Posterior cingulate gyrus (tissue), 11 donors: ENCODE results near the gene CAND2.
"Not testable (repeated sequence)": the region's sequence is repeated elsewhere in the genome, so short reads cannot be mapped to it uniquely, and the experiment has no call there.

Experiments
- DNase-seq, 10 donors: peaks; one replicate each; pipeline versions ENCODE4 v3.0.0 to v3.0.0-alpha.2; 2020 to 2021; ENCODE audit warnings: mixed read lengths in 3 of 10
- intact Hi-C: fragments of 100-400 bp; cut with DNase I; formaldehyde crosslinking; loops from one replicate; pipeline ENCODE4 v1.15.1; 2023

CAND2 gene

GRCh38 chr3:12842469-12842868, 46.0 kb downstream of the CAND2 start:
- intact Hi-C loops: no loop called here

GRCh38 chr3:12845811-12846210, 49.3 kb downstream of the CAND2 start:
- no peak for DNase-seq
- intact Hi-C loops: no loop called here

More at GRCh38 chr3:12842469-12842868, 46.0 kb downstream of the CAND2 start:
- no peak for DNase-seq

GRCh38 chr3:12852201-12852600, 55.7 kb downstream of the CAND2 start:
- intact Hi-C loops: no loop called here
- DNase-seq: no peak

- DNase-seq, intact Hi-C loops: not testable (repeated sequence)
Observed at GRCh38 chr3:12853847-12854246, 57.4 kb downstream of the CAND2 start.

- no peak for DNase-seq
- intact Hi-C loops: no loop called here
Observed at GRCh38 chr3:12854565-12854964, 58.1 kb downstream of the CAND2 start.

- intact Hi-C loops: no loop called here
Observed at GRCh38 chr3:12856626-12857025, 60.1 kb downstream of the CAND2 start.

GRCh38 chr3:12859840-12860239, 63.4 kb downstream of the CAND2 start:
- intact Hi-C loops: no loop called here

More at GRCh38 chr3:12856626-12857025, 60.1 kb downstream of the CAND2 start:
- peak in 1 of 10 donors; percentile 61 for DNase-seq

GRCh38 chr3:12861611-12862010, 65.1 kb downstream of the CAND2 start:
- DNase-seq: no peak
- intact Hi-C loops: no loop called here

More at GRCh38 chr3:12859840-12860239, 63.4 kb downstream of the CAND2 start:
- no peak for DNase-seq

GRCh38 chr3:12862387-12862786, 65.9 kb downstream of the CAND2 start:
- DNase-seq: no peak
- intact Hi-C loops: no loop called here

GRCh38 chr3:12865271-12865670, 68.8 kb downstream of the CAND2 start:
- no peak for DNase-seq
- intact Hi-C loops: loop anchor here (5.0 kb wide), 1 partner anchor 117 kb away; no protein-coding TSS in a partner anchor

GRCh38 chr3:12866836-12867235, 70.4 kb downstream of the CAND2 start:
- intact Hi-C loops: loop anchor here (5.0 kb wide), 1 partner anchor 115 kb away; no protein-coding TSS in a partner anchor
- peak in 1 of 10 donors; percentile 49 for DNase-seq

- DNase-seq: peak; percentile 72 to 98 (median 86)
- intact Hi-C loops: loop anchor here (1.0 to 5.0 kb wide), 2 partner anchors 24 to 114 kb away; no protein-coding TSS in a partner anchor
Observed at GRCh38 chr3:12868039-12869034, 71.9 kb downstream of the CAND2 start.

- intact Hi-C loops: loop anchor here (5.0 kb wide), 1 partner anchor 113 kb away; no protein-coding TSS in a partner anchor
- DNase-seq: peak in 1 of 10 donors; percentile 88
Observed at GRCh38 chr3:12869035-12869621, 72.6 kb downstream of the CAND2 start.

GRCh38 chr3:12870942-12871341, 74.5 kb downstream of the CAND2 start:
- peak in 2 of 10 donors; percentile 60 to 76 for DNase-seq
- intact Hi-C loops: no loop called here

GRCh38 chr3:12871404-12871983, 75.0 kb downstream of the CAND2 start:
- intact Hi-C loops: no loop called here
- DNase-seq: peak in 3 of 10 donors; percentile 15 to 42 (median 36)

GRCh38 chr3:12875857-12876836, 79.7 kb downstream of the CAND2 start:
- intact Hi-C loops: no loop called here
- DNase-seq: peak in 4 of 10 donors; percentile 19 to 83 (median 46)

GRCh38 chr3:12877040-12877439, 80.6 kb downstream of the CAND2 start:
- intact Hi-C loops: no loop called here
- peak in 1 of 10 donors; percentile 83 for DNase-seq

- intact Hi-C loops: no loop called here
Observed at GRCh38 chr3:12878141-12878574, 81.7 kb downstream of the CAND2 start.

GRCh38 chr3:12878758-12879157, 82.3 kb downstream of the CAND2 start:
- DNase-seq, intact Hi-C loops: not testable (repeated sequence)

More at GRCh38 chr3:12878141-12878574, 81.7 kb downstream of the CAND2 start:
- DNase-seq: peak in 2 of 10 donors; percentile 31 to 51
